OCI-LY1 (cell line): ENCODE measurements around the gene SMOC2.

Source experiments
- H2AFZ ChIP-seq: fragments of 200-600 bp; sonication (generic), shearing (Covaris generic); 2 replicates; pipeline ENCODE4 v1.6.0; 2014; ENCODE audit warnings: antibody characterized with exemption, mild to moderate bottlenecking, low read length
- H3F3A ChIP-seq: fragments of 200-600 bp; sonication (generic), shearing (Covaris generic); 2 replicates; pipeline ENCODE4 v1.6.0; 2014; ENCODE audit warnings: mild to moderate bottlenecking, antibody characterized with exemption, low read length, moderate library complexity; ENCODE audit not compliant: insufficient read depth
- H3K27ac ChIP-seq: fragments of 200-600 bp; sonication (generic); 2 replicates; pipeline ENCODE4 v1.5.1; 2014; ENCODE audit warnings: low read length, mixed run types, mild to moderate bottlenecking, low read depth; ENCODE audit not compliant: poor library complexity, severe bottlenecking
- H3K27me3 ChIP-seq: fragments of 200-600 bp; sonication (generic); 2 replicates; pipeline ENCODE4 v1.6.0; 2014; ENCODE audit warnings: antibody characterized with exemption, mild to moderate bottlenecking, low read length, moderate library complexity; ENCODE audit not compliant: insufficient read depth
- H3K36me3 ChIP-seq: fragments of 200-600 bp; sonication (generic); 2 replicates; pipeline ENCODE4 v1.6.1; 2014; ENCODE audit warnings: mild to moderate bottlenecking, antibody characterized with exemption, low read length, moderate library complexity, mixed read lengths; ENCODE audit not compliant: insufficient read depth
- H3K4me1 ChIP-seq: fragments of 200-600 bp; sonication (generic); 2 replicates; pipeline ENCODE4 v1.5.1; 2014; ENCODE audit warnings: mild to moderate bottlenecking, low read length, moderate library complexity; ENCODE audit not compliant: insufficient read depth, severe bottlenecking
- H3K4me2 ChIP-seq: fragments of 200-600 bp; sonication (generic), shearing (Covaris generic); 2 replicates; pipeline ENCODE4 v1.6.1; 2014; ENCODE audit warnings: low read length
- H3K4me3 ChIP-seq: fragments of 200-600 bp; sonication (generic); 2 replicates; pipeline ENCODE4 v1.5.1; 2014; ENCODE audit warnings: low read length, low read depth, mild to moderate bottlenecking, mixed read lengths; ENCODE audit not compliant: poor library complexity, severe bottlenecking
- H3K79me2 ChIP-seq: fragments of 200-600 bp; shearing (Covaris generic); 2 replicates; pipeline ENCODE4 v1.6.1; 2016; ENCODE audit warnings: mixed run types, low read length, mixed read lengths; ENCODE audit not compliant: insufficient read depth
- H3K9ac ChIP-seq: fragments of 200-600 bp; sonication (generic), shearing (Covaris generic); 2 replicates; pipeline ENCODE4 v1.6.1; 2014; ENCODE audit warnings: mild to moderate bottlenecking, low read length, mixed read lengths
- H3K9me2 ChIP-seq: fragments of 200-600 bp; sonication (generic), shearing (Covaris generic); 2 replicates; pipeline ENCODE4 v1.6.1; 2014; ENCODE audit warnings: low read depth, mild to moderate bottlenecking, low read length, mixed read lengths
- H3K9me3 ChIP-seq: fragments of 200-600 bp; shearing (Covaris generic); 2 replicates; pipeline ENCODE4 v1.6.1; 2014; ENCODE audit warnings: low read length, mixed read lengths
- H4K20me1 ChIP-seq: fragments of 200-600 bp; sonication (generic), shearing (Covaris generic); 2 replicates; pipeline ENCODE4 v1.6.0; 2016; ENCODE audit warnings: mild to moderate bottlenecking, low read length; ENCODE audit not compliant: insufficient read depth
- CTCF ChIP-seq: fragments of 200-600 bp; sonication (generic), shearing (Covaris generic); IDR thresholded peaks from 2 replicates; pipeline ENCODE4 v1.5.1; 2017; ENCODE audit warnings: mild to moderate bottlenecking, antibody characterized with exemption, low read length, moderate library complexity, mixed read lengths
- EZH2 ChIP-seq: fragments of 200-600 bp; sonication (generic), shearing (Covaris generic); IDR thresholded peaks from 2 replicates; pipeline ENCODE4 v1.8.0; 2017; ENCODE audit warnings: borderline replicate concordance, mixed run types, mild to moderate bottlenecking, antibody characterized with exemption, low read length, moderate library complexity, mixed read lengths

Gene SMOC2

DNA sequence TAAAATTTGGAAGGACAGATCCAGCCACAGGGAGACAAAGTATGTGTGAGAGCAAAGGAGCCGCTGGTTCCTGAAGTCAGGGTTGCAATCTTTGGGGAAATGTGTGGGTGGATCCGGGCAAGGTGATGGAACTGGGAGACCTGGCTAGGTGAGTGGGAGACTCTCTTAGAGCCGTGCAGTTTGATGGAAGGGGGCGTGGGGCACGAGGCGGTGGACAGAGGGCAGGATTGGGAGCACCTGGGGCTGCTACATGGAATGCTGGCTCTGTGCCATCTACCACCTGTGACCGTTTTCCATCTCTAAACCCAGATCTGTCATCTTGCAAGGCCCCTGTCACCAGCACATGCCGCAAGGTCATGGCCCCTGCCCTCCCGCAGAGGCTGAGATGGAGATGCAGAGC is 268.4 kb downstream of the SMOC2 start:
- H3K27ac ChIP-seq, result no peak overlapping the region
- no peak overlapping the region for H3K4me2 ChIP-seq
- H3K9ac ChIP-seq, result no peak overlapping the region

DNA sequence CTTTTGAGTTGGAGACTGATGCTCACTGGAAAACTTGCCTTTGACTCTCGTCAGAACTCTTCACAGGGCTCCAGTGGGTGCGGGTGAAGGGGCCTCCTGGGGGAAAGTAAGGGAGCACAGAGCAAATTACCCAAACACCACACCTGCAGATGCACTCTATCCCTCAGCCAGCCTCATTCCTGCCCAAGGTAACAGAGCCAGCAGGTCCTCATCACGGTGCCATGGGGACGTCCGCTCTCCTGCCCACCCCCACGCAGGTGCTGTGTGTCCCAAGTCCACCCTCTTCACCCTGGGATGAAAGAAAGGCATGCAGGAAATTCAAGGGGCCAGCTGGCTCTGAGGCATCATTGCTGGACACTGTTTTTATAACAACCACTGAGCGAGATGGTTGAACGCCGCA is 269.0 kb downstream of the SMOC2 start:
- no peaks in the 10 kb centered on the region for H3K9me2 ChIP-seq
- no peaks in the 10 kb centered on the region for H3F3A ChIP-seq
- H3K9ac ChIP-seq, result no peak overlapping the region
- H3K4me1 ChIP-seq, result no peaks in the 10 kb centered on the region
- no peaks in the 10 kb centered on the region for H4K20me1 ChIP-seq
- H3K27me3 ChIP-seq, result no peaks in the 10 kb centered on the region
- H3K4me3 ChIP-seq, result no peak overlapping the region
- H3K36me3 ChIP-seq, result no peaks in the 10 kb centered on the region
- no peaks in the 10 kb centered on the region for H3K79me2 ChIP-seq
- TF ChIP-seq CTCF, result no peak
- TF ChIP-seq EZH2, result no peak
- H3K27ac ChIP-seq, result no peak overlapping the region
- H2AFZ ChIP-seq, result no peak overlapping the region
- no peak overlapping the region for H3K4me2 ChIP-seq
- no peaks in the 10 kb centered on the region for H3K9me3 ChIP-seq

More for the DNA sequence above, 268.4 kb downstream of the SMOC2 start:
- Histone ChIP-seq H3K9me2 (no peaks in the 10 kb centered on the region), H2AFZ (no peak overlapping the region), H3F3A (no peaks in the 10 kb centered on the region), H3K79me2 (no peaks in the 10 kb centered on the region), H3K27me3 (no peaks in the 10 kb centered on the region), H3K4me1 (no peaks in the 10 kb centered on the region), H3K4me3 (no peak overlapping the region), H3K36me3 (no peaks in the 10 kb centered on the region), H3K9me3 (no peaks in the 10 kb centered on the region), H4K20me1 (no peaks in the 10 kb centered on the region)
- no peak for TF ChIP-seq EZH2
- TF ChIP-seq CTCF, result no peak

DNA sequence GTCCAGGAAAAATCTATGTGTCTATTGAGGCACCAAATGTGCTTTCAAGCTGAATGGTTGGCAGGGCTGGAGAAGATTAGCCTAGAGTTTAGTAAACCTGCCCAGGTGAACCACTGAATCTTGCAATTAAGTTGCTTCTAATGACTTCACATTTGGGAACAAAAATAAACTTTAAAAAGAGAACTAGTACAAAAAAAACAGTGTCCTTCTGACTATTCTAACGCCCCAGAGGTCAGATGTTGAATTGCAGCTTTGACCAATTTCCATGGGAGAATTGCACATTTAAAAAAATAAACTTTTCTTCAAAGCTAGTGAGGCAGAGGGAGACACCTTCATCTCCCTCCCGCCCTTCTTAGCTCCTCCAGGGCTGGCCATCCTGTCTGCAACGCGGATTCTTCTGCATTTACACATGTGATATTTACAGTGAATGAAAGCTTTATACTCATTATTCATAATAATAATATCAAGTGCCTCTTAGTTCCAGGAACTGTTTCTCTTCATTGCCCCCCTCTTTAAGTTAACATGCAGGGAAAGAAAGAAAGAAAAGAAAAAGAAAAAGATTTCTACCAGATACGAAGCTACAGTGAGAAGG is 270.2 kb downstream of the SMOC2 start:
- no peak overlapping the region for H3K27ac ChIP-seq
- H3K9ac ChIP-seq, result no peak overlapping the region
- no peaks in the 10 kb centered on the region for H3K36me3 ChIP-seq
- TF ChIP-seq CTCF (peak; percentile 47), EZH2 (no peak)
- no peaks in the 10 kb centered on the region for H3K79me2 ChIP-seq
- no peaks in the 10 kb centered on the region for H3K9me3 ChIP-seq
- H3K4me3 ChIP-seq, result no peak overlapping the region
- H3K4me2 ChIP-seq, result no peak overlapping the region
- H3K4me1 ChIP-seq, result no peaks in the 10 kb centered on the region
- no peaks in the 10 kb centered on the region for H3F3A ChIP-seq
- H4K20me1 ChIP-seq, result no peaks in the 10 kb centered on the region
- H3K9me2 ChIP-seq, result no peaks in the 10 kb centered on the region
- H2AFZ ChIP-seq, result no peak overlapping the region
- H3K27me3 ChIP-seq, result no peaks in the 10 kb centered on the region
